Measurements from ENCODE around the gene DENND10.

The DENND10 gene

GRCh38 chr10:119159332-119159731 lies 55.4 kb downstream of the DENND10 start:
- H3K9me3 ChIP-seq (ENCODE audit: insufficient read depth, low read length), result no peaks in the 10 kb centered on the region
- no peak overlapping the region for H3K27ac ChIP-seq (ENCODE audit: low read length)
- no peaks in the 10 kb centered on the region for H3K27me3 ChIP-seq (ENCODE audit: low read depth, low read length)
- peaks cover 2% of the 10 kb centered on the region for H3K4me1 ChIP-seq (ENCODE audit: low read length)
- H3K4me3 ChIP-seq (ENCODE audit: low read length), result no peak overlapping the region
- peaks cover 19% of the 10 kb centered on the region for H3K36me3 ChIP-seq (replicated peaks; ENCODE audit: low read depth, low read length)
- H3K9ac ChIP-seq (ENCODE audit: low read length), result no peak overlapping the region
- no peaks in the 10 kb centered on the region for H4K20me1 ChIP-seq (ENCODE audit: insufficient read depth, low read length)
- TF ChIP-seq EZH2phosphoT487 (IDR thresholded peaks at IDR 0.05; ENCODE audit: low read depth) (no peak), CTCF (IDR thresholded peaks at IDR 0.05; ENCODE audit: low read depth, low read length) (no peak)
- H3K4me2 ChIP-seq (ENCODE audit: low read length), result no peak overlapping the region
- no peak overlapping the region for H2AFZ ChIP-seq (ENCODE audit: low read depth, low read length)
- H3K79me2 ChIP-seq (ENCODE audit: low read length), result peaks cover 2% of the 10 kb centered on the region

- Histone ChIP-seq H3K36me3 (replicated peaks; ENCODE audit: low read depth, low read length) (peaks cover 5% of the 10 kb centered on the region), H3K9ac (ENCODE audit: low read length) (no peak overlapping the region), H3K9me3 (ENCODE audit: insufficient read depth, low read length) (no peaks in the 10 kb centered on the region), H3K4me2 (ENCODE audit: low read length) (no peak overlapping the region), H3K4me1 (ENCODE audit: low read length) (peaks cover 12% of the 10 kb centered on the region), H3K79me2 (ENCODE audit: low read length) (peaks cover 13% of the 10 kb centered on the region), H2AFZ (ENCODE audit: low read depth, low read length) (no peak overlapping the region), H3K27me3 (ENCODE audit: low read depth, low read length) (no peaks in the 10 kb centered on the region), H3K4me3 (ENCODE audit: low read length) (no peak overlapping the region), H4K20me1 (ENCODE audit: insufficient read depth, low read length) (no peaks in the 10 kb centered on the region), H3K27ac (ENCODE audit: low read length) (no peak overlapping the region)
- TF ChIP-seq EZH2phosphoT487 (IDR thresholded peaks at IDR 0.05; ENCODE audit: low read depth) (no peak), CTCF (IDR thresholded peaks at IDR 0.05; ENCODE audit: low read depth, low read length) (no peak)
Observed at GRCh38 chr10:119161680-119162451, 58.0 kb downstream of the DENND10 start.

- TF ChIP-seq EZH2phosphoT487 (IDR thresholded peaks at IDR 0.05; ENCODE audit: low read depth) (no peak), CTCF (IDR thresholded peaks at IDR 0.05; ENCODE audit: low read depth, low read length) (no peak)
- H2AFZ ChIP-seq (ENCODE audit: low read depth, low read length), result no peak overlapping the region
- no peak overlapping the region for H3K4me3 ChIP-seq (ENCODE audit: low read length)
- H3K79me2 ChIP-seq (ENCODE audit: low read length), result peaks cover 13% of the 10 kb centered on the region
- H3K27me3 ChIP-seq (ENCODE audit: low read depth, low read length), result no peaks in the 10 kb centered on the region
- peaks cover 12% of the 10 kb centered on the region for H3K4me1 ChIP-seq (ENCODE audit: low read length)
- H3K4me2 ChIP-seq (ENCODE audit: low read length), result no peak overlapping the region
- H3K36me3 ChIP-seq (replicated peaks; ENCODE audit: low read depth, low read length), result peaks cover 3% of the 10 kb centered on the region
- no peaks in the 10 kb centered on the region for H4K20me1 ChIP-seq (ENCODE audit: insufficient read depth, low read length)
- no peaks in the 10 kb centered on the region for H3K9me3 ChIP-seq (ENCODE audit: insufficient read depth, low read length)
- H3K9ac ChIP-seq (ENCODE audit: low read length), result no peak overlapping the region
- H3K27ac ChIP-seq (ENCODE audit: low read length), result no peak overlapping the region
Observed at GRCh38 chr10:119162452-119163092, 58.7 kb downstream of the DENND10 start.
